HCT116 (cell line): ENCODE measurements around the gene OSBPL5.

ENCODE experiments used
- EZH2 ChIP-seq: fragments of 200-600 bp; sonication (generic); IDR thresholded peaks from 2 replicates; pipeline ENCODE4 v1.6.1; 2017; ENCODE audit warnings: antibody characterized with exemption, mixed run types
- JUND ChIP-seq: IDR thresholded peaks from 2 replicates; pipeline ENCODE4 v1.6.1; 2012
- POLR2A ChIP-seq: IDR thresholded peaks from 2 replicates; pipeline ENCODE4 v1.7.0; 2011; ENCODE audit warnings: borderline replicate concordance; ENCODE audit not compliant: insufficient read depth, insufficient read length; ENCODE audit errors: extremely low read depth
- POLR2AphosphoS5 ChIP-seq: IDR thresholded peaks from 2 replicates; pipeline ENCODE4 v1.6.1; 2011; ENCODE audit warnings: mild to moderate bottlenecking, low read depth, low read length, moderate library complexity
- RAD21 ChIP-seq: IDR thresholded peaks from 2 replicates; pipeline ENCODE4 v1.6.1; 2012; ENCODE audit warnings: low read depth, mild to moderate bottlenecking
- TCF7L2 ChIP-seq: IDR thresholded peaks from 2 replicates; pipeline ENCODE4 v1.7.0; 2011; ENCODE audit warnings: borderline replicate concordance, inconsistent platforms; ENCODE audit not compliant: insufficient read depth, insufficient read length; ENCODE audit errors: extremely low read depth
- YY1 ChIP-seq: IDR thresholded peaks from 2 replicates; pipeline ENCODE4 v1.6.1; 2011; ENCODE audit warnings: low read length, low read depth, moderate library complexity, mild to moderate bottlenecking; ENCODE audit not compliant: insufficient replicate concordance; ENCODE audit errors: extremely low read depth
- ZNF274 ChIP-seq: fragments of 200-500 bp; sonication (Bioruptor generic); IDR thresholded peaks from 2 replicates; pipeline ENCODE4 v1.6.1; 2014; ENCODE audit warnings: mild to moderate bottlenecking, low read depth, low read length, inconsistent platforms
- TF ChIP-seq, protein P1 (sequence below): IDR thresholded peaks from 2 replicates; pipeline ENCODE4 v1.6.1; 2012; ENCODE audit warnings: low read depth
- TF ChIP-seq, protein P2 (sequence below), 3 experiments: fragments of 200-600 bp in 1 of 3; sonication (generic) in 1 of 3; IDR thresholded peaks in 2 of 3; conservative IDR thresholded peaks in 1 of 3; 2 replicates each; pipeline ENCODE4 v1.5.1; 2012 to 2017; ENCODE audit warnings: low read depth in 2 of 3, low read length in 2 of 3, antibody characterized with exemption in 1 of 3, borderline replicate concordance in 1 of 3, control low read depth in 1 of 3, mild to moderate bottlenecking in 1 of 3, mixed read lengths in 1 of 3, mixed run types in 1 of 3, moderate library complexity in 1 of 3; ENCODE audit not compliant: insufficient read depth in 1 of 3
- TF ChIP-seq, protein P3 (sequence below): IDR thresholded peaks from 2 replicates; pipeline ENCODE4 v1.6.1; 2011; ENCODE audit warnings: mild to moderate bottlenecking, low read length, moderate library complexity; ENCODE audit not compliant: insufficient replicate concordance; ENCODE audit errors: extremely low read depth
- TF ChIP-seq, protein P4 (sequence below): IDR thresholded peaks from 2 replicates; pipeline ENCODE4 v1.6.1; 2012

DNA sequence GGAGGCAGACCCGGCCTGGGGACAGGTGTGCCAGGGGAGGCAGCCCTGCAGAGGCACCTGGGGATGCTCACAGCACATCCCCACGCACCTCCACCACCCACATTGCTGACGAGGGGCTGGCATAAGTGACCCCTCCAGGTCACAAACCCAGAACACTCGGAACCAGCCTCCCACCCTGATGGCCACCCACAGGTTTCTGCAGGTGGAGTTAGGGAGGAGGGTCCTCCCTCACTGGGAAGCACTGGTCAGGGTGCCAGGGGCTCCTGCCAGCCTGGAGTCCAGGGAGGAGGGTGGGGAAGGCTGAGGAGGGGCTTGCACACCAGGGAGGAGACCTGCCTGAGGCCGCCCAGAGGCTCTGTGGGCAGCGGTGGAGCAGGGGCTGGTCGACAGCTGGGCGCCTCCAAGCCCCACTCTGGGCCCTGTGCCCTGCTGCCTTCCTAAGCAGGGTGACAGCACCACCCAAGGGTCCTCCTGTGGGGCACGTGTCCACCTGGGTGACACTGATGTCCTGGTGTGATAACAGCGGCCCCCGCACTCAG lies 56.9 kb downstream of the OSBPL5 start:
- TF ChIP-seq, protein P1, sequence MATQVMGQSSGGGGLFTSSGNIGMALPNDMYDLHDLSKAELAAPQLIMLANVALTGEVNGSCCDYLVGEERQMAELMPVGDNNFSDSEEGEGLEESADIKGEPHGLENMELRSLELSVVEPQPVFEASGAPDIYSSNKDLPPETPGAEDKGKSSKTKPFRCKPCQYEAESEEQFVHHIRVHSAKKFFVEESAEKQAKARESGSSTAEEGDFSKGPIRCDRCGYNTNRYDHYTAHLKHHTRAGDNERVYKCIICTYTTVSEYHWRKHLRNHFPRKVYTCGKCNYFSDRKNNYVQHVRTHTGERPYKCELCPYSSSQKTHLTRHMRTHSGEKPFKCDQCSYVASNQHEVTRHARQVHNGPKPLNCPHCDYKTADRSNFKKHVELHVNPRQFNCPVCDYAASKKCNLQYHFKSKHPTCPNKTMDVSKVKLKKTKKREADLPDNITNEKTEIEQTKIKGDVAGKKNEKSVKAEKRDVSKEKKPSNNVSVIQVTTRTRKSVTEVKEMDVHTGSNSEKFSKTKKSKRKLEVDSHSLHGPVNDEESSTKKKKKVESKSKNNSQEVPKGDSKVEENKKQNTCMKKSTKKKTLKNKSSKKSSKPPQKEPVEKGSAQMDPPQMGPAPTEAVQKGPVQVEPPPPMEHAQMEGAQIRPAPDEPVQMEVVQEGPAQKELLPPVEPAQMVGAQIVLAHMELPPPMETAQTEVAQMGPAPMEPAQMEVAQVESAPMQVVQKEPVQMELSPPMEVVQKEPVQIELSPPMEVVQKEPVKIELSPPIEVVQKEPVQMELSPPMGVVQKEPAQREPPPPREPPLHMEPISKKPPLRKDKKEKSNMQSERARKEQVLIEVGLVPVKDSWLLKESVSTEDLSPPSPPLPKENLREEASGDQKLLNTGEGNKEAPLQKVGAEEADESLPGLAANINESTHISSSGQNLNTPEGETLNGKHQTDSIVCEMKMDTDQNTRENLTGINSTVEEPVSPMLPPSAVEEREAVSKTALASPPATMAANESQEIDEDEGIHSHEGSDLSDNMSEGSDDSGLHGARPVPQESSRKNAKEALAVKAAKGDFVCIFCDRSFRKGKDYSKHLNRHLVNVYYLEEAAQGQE, result no peak
- TF ChIP-seq POLR2A (no peak), POLR2AphosphoS5 (no peak), EZH2 (no peak), JUND (no peak), ZNF274 (no peak), RAD21 (no peak), TCF7L2 (no peak), YY1 (no peak)
- TF ChIP-seq, protein P2, sequence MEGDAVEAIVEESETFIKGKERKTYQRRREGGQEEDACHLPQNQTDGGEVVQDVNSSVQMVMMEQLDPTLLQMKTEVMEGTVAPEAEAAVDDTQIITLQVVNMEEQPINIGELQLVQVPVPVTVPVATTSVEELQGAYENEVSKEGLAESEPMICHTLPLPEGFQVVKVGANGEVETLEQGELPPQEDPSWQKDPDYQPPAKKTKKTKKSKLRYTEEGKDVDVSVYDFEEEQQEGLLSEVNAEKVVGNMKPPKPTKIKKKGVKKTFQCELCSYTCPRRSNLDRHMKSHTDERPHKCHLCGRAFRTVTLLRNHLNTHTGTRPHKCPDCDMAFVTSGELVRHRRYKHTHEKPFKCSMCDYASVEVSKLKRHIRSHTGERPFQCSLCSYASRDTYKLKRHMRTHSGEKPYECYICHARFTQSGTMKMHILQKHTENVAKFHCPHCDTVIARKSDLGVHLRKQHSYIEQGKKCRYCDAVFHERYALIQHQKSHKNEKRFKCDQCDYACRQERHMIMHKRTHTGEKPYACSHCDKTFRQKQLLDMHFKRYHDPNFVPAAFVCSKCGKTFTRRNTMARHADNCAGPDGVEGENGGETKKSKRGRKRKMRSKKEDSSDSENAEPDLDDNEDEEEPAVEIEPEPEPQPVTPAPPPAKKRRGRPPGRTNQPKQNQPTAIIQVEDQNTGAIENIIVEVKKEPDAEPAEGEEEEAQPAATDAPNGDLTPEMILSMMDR (IDR thresholded peaks at IDR 0.05 in 2 of 3, conservative IDR thresholded peaks at IDR 0.05 in 1 of 3; ENCODE audit: borderline replicate concordance in 1 of 3, insufficient read depth in 1 of 3, low read depth in 2 of 3, low read length in 2 of 3), result no peak
- TF ChIP-seq, protein P3, sequence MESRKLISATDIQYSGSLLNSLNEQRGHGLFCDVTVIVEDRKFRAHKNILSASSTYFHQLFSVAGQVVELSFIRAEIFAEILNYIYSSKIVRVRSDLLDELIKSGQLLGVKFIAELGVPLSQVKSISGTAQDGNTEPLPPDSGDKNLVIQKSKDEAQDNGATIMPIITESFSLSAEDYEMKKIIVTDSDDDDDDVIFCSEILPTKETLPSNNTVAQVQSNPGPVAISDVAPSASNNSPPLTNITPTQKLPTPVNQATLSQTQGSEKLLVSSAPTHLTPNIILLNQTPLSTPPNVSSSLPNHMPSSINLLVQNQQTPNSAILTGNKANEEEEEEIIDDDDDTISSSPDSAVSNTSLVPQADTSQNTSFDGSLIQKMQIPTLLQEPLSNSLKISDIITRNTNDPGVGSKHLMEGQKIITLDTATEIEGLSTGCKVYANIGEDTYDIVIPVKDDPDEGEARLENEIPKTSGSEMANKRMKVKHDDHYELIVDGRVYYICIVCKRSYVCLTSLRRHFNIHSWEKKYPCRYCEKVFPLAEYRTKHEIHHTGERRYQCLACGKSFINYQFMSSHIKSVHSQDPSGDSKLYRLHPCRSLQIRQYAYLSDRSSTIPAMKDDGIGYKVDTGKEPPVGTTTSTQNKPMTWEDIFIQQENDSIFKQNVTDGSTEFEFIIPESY, result no peak
- TF ChIP-seq, protein P4, sequence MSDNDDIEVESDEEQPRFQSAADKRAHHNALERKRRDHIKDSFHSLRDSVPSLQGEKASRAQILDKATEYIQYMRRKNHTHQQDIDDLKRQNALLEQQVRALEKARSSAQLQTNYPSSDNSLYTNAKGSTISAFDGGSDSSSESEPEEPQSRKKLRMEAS, result no peak
